ENCODE data around the gene ATAD3B.
"Not testable (repeated sequence)": the region's sequence is repeated elsewhere in the genome, so short reads cannot be mapped to it uniquely, and the experiment has no call there.

The ATAD3B gene

GRCh38 chr1:1479547-1480487 lies 8.3 kb downstream of the ATAD3B start:
- Histone ChIP-seq H3K9ac (no peak overlapping the region), H3K36me3 (peaks cover 67% of the 10 kb centered on the region), H4K20me1 (peaks cover 57% of the 10 kb centered on the region), H3K4me1 (peaks cover 37% of the 10 kb centered on the region), H3K27ac (no peak overlapping the region), H3K4me2 (no peak overlapping the region), H3K27me3 (no peaks in the 10 kb centered on the region), H3K4me3 (no peak overlapping the region), H3K9me3 (no peaks in the 10 kb centered on the region)
- TF ChIP-seq Cebpa-rat (IDR thresholded peaks at IDR 0.05), result no peak

GRCh38 chr1:1480488-1480867 lies 8.9 kb downstream of the ATAD3B start:
- H3K4me3 ChIP-seq, H3K27me3 ChIP-seq, H3K9ac ChIP-seq, H3K27ac ChIP-seq, H3K9me3 ChIP-seq, H3K4me2 ChIP-seq: not testable (repeated sequence)
- Histone ChIP-seq H3K4me1 (peaks cover 37% of the 10 kb centered on the region), H4K20me1 (peaks cover 56% of the 10 kb centered on the region), H3K36me3 (peaks cover 70% of the 10 kb centered on the region)

- H3K4me2 ChIP-seq, H3K27ac ChIP-seq, H3K4me3 ChIP-seq, H3K27me3 ChIP-seq, H3K9ac ChIP-seq, H3K9me3 ChIP-seq: not testable (repeated sequence)
- Histone ChIP-seq H3K36me3 (peaks cover 81% of the 10 kb centered on the region), H4K20me1 (peaks cover 50% of the 10 kb centered on the region), H3K4me1 (peaks cover 28% of the 10 kb centered on the region)
Measured at GRCh38 chr1:1481811-1482210, 10.2 kb downstream of the ATAD3B start.

GRCh38 chr1:1482856-1483255 lies 11.3 kb downstream of the ATAD3B start:
- Histone ChIP-seq H3K9ac (no peak overlapping the region), H3K9me3 (no peaks in the 10 kb centered on the region), H3K4me3 (no peak overlapping the region), H3K4me1 (peaks cover 21% of the 10 kb centered on the region), H4K20me1 (peaks cover 39% of the 10 kb centered on the region), H3K36me3 (peaks cover 81% of the 10 kb centered on the region), H3K4me2 (no peak overlapping the region), H3K27me3 (no peaks in the 10 kb centered on the region), H3K27ac (no peak overlapping the region)
- TF ChIP-seq Cebpa-rat (IDR thresholded peaks at IDR 0.05), result no peak

- H3K4me2 ChIP-seq, result peak overlapping the region; percentile 53
- H3K4me3 ChIP-seq, result no peak overlapping the region
- H3K27me3 ChIP-seq, result no peaks in the 10 kb centered on the region
- peaks cover 21% of the 10 kb centered on the region for H3K4me1 ChIP-seq
- H3K27ac ChIP-seq, result no peak overlapping the region
- H3K9me3 ChIP-seq, result no peaks in the 10 kb centered on the region
- H3K36me3 ChIP-seq, result peaks cover 84% of the 10 kb centered on the region
- no peak overlapping the region for H3K9ac ChIP-seq
- no peak for TF ChIP-seq Cebpa-rat (IDR thresholded peaks at IDR 0.05)
- peaks cover 34% of the 10 kb centered on the region for H4K20me1 ChIP-seq
Measured at GRCh38 chr1:1483714-1484113, 12.1 kb downstream of the ATAD3B start.

GRCh38 chr1:1484976-1485750 lies 13.6 kb downstream of the ATAD3B start:
- H3K9me3 ChIP-seq, H3K27me3 ChIP-seq, H3K9ac ChIP-seq, H3K27ac ChIP-seq, H3K4me3 ChIP-seq: not testable (repeated sequence)
- Histone ChIP-seq H3K4me2 (peak overlapping the region; percentile 53), H4K20me1 (peaks cover 34% of the 10 kb centered on the region), H3K4me1 (peaks cover 21% of the 10 kb centered on the region), H3K36me3 (peaks cover 85% of the 10 kb centered on the region)

- H3K4me3 ChIP-seq, H3K9ac ChIP-seq, H3K9me3 ChIP-seq, H3K27ac ChIP-seq, H3K27me3 ChIP-seq, H3K4me2 ChIP-seq: not testable (repeated sequence)
- Histone ChIP-seq H4K20me1 (peaks cover 34% of the 10 kb centered on the region), H3K4me1 (peaks cover 21% of the 10 kb centered on the region), H3K36me3 (peaks cover 85% of the 10 kb centered on the region)
Measured at GRCh38 chr1:1485755-1486317, 14.3 kb downstream of the ATAD3B start.

- Histone ChIP-seq H3K36me3 (peaks cover 92% of the 10 kb centered on the region), H3K9me3 (0 out of 2 replicates have a peak, but pooled peaks cover 4% of the 10 kb centered on the region), H3K27ac (no peak overlapping the region), H3K4me3 (no peak overlapping the region), H3K4me1 (peaks cover 21% of the 10 kb centered on the region), H3K27me3 (no peaks in the 10 kb centered on the region), H3K9ac (no peak overlapping the region), H4K20me1 (peaks cover 32% of the 10 kb centered on the region), H3K4me2 (no peak overlapping the region)
- no peak for TF ChIP-seq Cebpa-rat (IDR thresholded peaks at IDR 0.05)
Measured at GRCh38 chr1:1487701-1488100, 16.1 kb downstream of the ATAD3B start.

GRCh38 chr1:1489231-1489630 lies 17.7 kb downstream of the ATAD3B start:
- 0 out of 2 replicates have a peak, but pooled peaks cover 13% of the 10 kb centered on the region for H3K9me3 ChIP-seq
- no peak overlapping the region for H3K4me2 ChIP-seq
- no peaks in the 10 kb centered on the region for H3K27me3 ChIP-seq
- no peak overlapping the region for H3K4me3 ChIP-seq
- H4K20me1 ChIP-seq, result peaks cover 17% of the 10 kb centered on the region
- peaks cover 92% of the 10 kb centered on the region for H3K36me3 ChIP-seq
- no peak for TF ChIP-seq Cebpa-rat (IDR thresholded peaks at IDR 0.05)
- H3K4me1 ChIP-seq, result peaks cover 15% of the 10 kb centered on the region
- no peak overlapping the region for H3K27ac ChIP-seq
- no peak overlapping the region for H3K9ac ChIP-seq

GRCh38 chr1:1489861-1490260 lies 18.3 kb downstream of the ATAD3B start:
- peaks cover 96% of the 10 kb centered on the region for H3K36me3 ChIP-seq
- 0 out of 2 replicates have a peak, but pooled peaks cover 13% of the 10 kb centered on the region for H3K9me3 ChIP-seq
- no peak overlapping the region for H3K4me2 ChIP-seq
- no peak overlapping the region for H3K27ac ChIP-seq
- peaks cover 12% of the 10 kb centered on the region; the same call in 1 of the 2 replicates for H4K20me1 ChIP-seq
- peaks cover 9% of the 10 kb centered on the region; the same call in 1 of the 2 replicates for H3K4me1 ChIP-seq
- TF ChIP-seq Cebpa-rat (IDR thresholded peaks at IDR 0.05), result no peak
- H3K4me3 ChIP-seq, result no peak overlapping the region
- H3K27me3 ChIP-seq, result no peaks in the 10 kb centered on the region
- no peak overlapping the region for H3K9ac ChIP-seq

Data from BLaER1 (cell line).